GM23248 (cell line): ENCODE results near the gene IL1RAPL1. TPM values are rescaled to one million over a fixed set of nuclear protein-coding genes. Genes with fewer than 3 reads are reported as not detected.

Experiments
- DNase-seq: peaks from one replicate; pipeline ENCODE4 v3.0.0-alpha.2; 2015
- H2AFZ ChIP-seq: fragments of 200-600 bp; sonication (generic); 2 replicates; pipeline ENCODE4 v1.6.1; 2016; ENCODE audit warnings: antibody characterized with exemption
- H3F3A ChIP-seq: fragments of 200-600 bp; sonication (generic); 2 replicates; pipeline ENCODE4 v1.6.1; 2016; ENCODE audit warnings: mild to moderate bottlenecking, antibody characterized with exemption, mixed run types; ENCODE audit not compliant: insufficient read depth
- H3K27ac ChIP-seq: fragments of 200-600 bp; sonication (generic); 2 replicates; pipeline ENCODE4 v1.5.1; 2016; ENCODE audit warnings: mild to moderate bottlenecking
- H3K27me3 ChIP-seq: fragments of 200-600 bp; sonication (generic); replicated peaks from 2 replicates; pipeline ENCODE4 v1.6.1; 2016; ENCODE audit warnings: mild to moderate bottlenecking; ENCODE audit not compliant: insufficient read depth
- H3K36me3 ChIP-seq: fragments of 200-600 bp; sonication (generic); 2 replicates; pipeline ENCODE4 v1.6.1; 2016; ENCODE audit warnings: low read depth, mild to moderate bottlenecking
- H3K4me1 ChIP-seq: fragments of 200-600 bp; sonication (generic); 2 replicates; pipeline ENCODE4 v1.6.1; 2016; ENCODE audit warnings: mild to moderate bottlenecking; ENCODE audit not compliant: insufficient read depth
- H3K4me2 ChIP-seq: fragments of 200-600 bp; sonication (generic); one replicate; pipeline ENCODE4 v1.6.1; 2016; ENCODE audit warnings: mild to moderate bottlenecking; ENCODE audit not compliant: unreplicated experiment
- H3K4me3 ChIP-seq: fragments of 200-600 bp; sonication (generic); 2 replicates; pipeline ENCODE4 v1.5.1; 2016; ENCODE audit warnings: mild to moderate bottlenecking
- H3K79me2 ChIP-seq: fragments of 200-600 bp; sonication (generic); 2 replicates; pipeline ENCODE4 v1.6.1; 2016; ENCODE audit warnings: mild to moderate bottlenecking; ENCODE audit not compliant: insufficient read depth
- H3K9ac ChIP-seq: fragments of 200-600 bp; sonication (generic); 2 replicates; pipeline ENCODE4 v1.6.1; 2016; ENCODE audit warnings: mild to moderate bottlenecking
- H3K9me2 ChIP-seq: fragments of 200-600 bp; sonication (generic); 2 replicates; pipeline ENCODE4 v1.6.1; 2016; ENCODE audit warnings: mixed run types, mild to moderate bottlenecking, moderate library complexity; ENCODE audit not compliant: insufficient read depth
- H3K9me3 ChIP-seq: fragments of 200-600 bp; sonication (generic); one replicate; pipeline ENCODE4 v1.6.1; 2017; ENCODE audit warnings: low read depth
- H4K20me1 ChIP-seq: fragments of 200-600 bp; sonication (generic); 2 replicates; pipeline ENCODE4 v1.6.0; 2016; ENCODE audit not compliant: insufficient read depth
- EZH2 ChIP-seq: fragments of 200-600 bp; sonication (generic); IDR thresholded peaks from 2 replicates; pipeline ENCODE4 v1.6.1; 2018; ENCODE audit warnings: antibody characterized with exemption, mild to moderate bottlenecking; ENCODE audit not compliant: insufficient read depth, poor library complexity, severe bottlenecking
- EZH2phosphoT487 ChIP-seq: fragments of 200-600 bp; sonication (generic); IDR thresholded peaks from 2 replicates; pipeline ENCODE4 v1.6.1; 2018; ENCODE audit warnings: antibody characterized with exemption, moderate library complexity, mild to moderate bottlenecking, low read depth; ENCODE audit not compliant: insufficient read depth
- WGBS, 2 experiments: methylation state at CpG; one replicate each; pipeline ENCODE4 v1.1.6; 2015 to 2017; ENCODE audit warnings: low lambda C conversion rate in 2 of 2, low coverage in 1 of 2; ENCODE audit errors: missing lambda C conversion rate in 2 of 2; 5-methylcytosine and 5-hydroxymethylcytosine counted together
- in situ Hi-C: fragments of 300-500 bp; cut with MboI; formaldehyde crosslinking; loops from 2 replicates; pipeline ENCODE4 v1.15.0; 2020
- polyA plus RNA-seq: library from polyadenylated mRNA; unstranded; fragments of >200 nt; fragmentation: Nextera tagmentation; extraction: Ambion mirVana; gene quantifications from 2 replicates; pipeline ENCODE4 v1.2.1, GENCODE V29; 2016
- total RNA-seq: library from RNA; depleted of rRNA; stranded (reverse); fragments of >200 nt; shearing (Covaris generic); gene quantifications from 2 replicates; pipeline ENCODE4 v1.2.3, GENCODE V29; 2014

The IL1RAPL1 gene
- total and polyA plus RNA-seq, 2 experiments from 2014 or later, result not detected

DNA sequence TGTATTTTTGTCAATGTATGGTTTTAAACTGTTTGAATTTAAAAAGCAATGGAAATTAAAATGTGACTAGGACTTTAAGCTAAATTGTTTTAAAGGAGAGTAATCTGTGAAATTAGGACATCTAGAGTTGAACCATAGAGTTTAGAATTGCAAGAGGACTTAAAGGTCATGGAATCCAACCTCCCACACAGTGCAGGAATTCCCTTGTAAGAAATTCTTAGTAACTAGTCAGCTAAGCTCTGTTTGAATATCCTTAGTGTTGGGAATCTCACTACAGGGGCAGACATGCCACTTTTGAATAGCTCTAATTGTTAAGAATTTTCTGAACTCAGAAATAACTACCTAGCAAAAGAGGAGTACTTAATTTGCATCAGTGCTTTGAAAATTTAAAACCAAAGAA lies 292.9 kb downstream of the IL1RAPL1 start:
- Histone ChIP-seq H3F3A (no peaks in the 10 kb centered on the region), H3K27me3 (no peaks in the 10 kb centered on the region), H3K9me2 (no peaks in the 10 kb centered on the region), H3K4me3 (no peak overlapping the region), H3K9me3 (no peaks in the 10 kb centered on the region), H3K4me1 (no peaks in the 10 kb centered on the region), H2AFZ (no peak overlapping the region), H3K79me2 (no peaks in the 10 kb centered on the region), H4K20me1 (no peaks in the 10 kb centered on the region), H3K27ac (no peak overlapping the region), H3K4me2 (no peak overlapping the region), H3K9ac (no peak overlapping the region), H3K36me3 (no peaks in the 10 kb centered on the region)
- TF ChIP-seq EZH2, result no peak
- no peak for TF ChIP-seq EZH2phosphoT487
- no peak for DNase-seq
- in situ Hi-C loops, result no loop called here

GRCh38 chrX:28884823-28885222 lies 297.6 kb downstream of the IL1RAPL1 start:
- TF ChIP-seq EZH2 (no peak), EZH2phosphoT487 (no peak)
- DNase-seq, result no peak
- no peaks in the 10 kb centered on the region for H3K9me3 ChIP-seq
- no peak overlapping the region for H3K9ac ChIP-seq
- H3K27me3 ChIP-seq, result no peaks in the 10 kb centered on the region
- no peak overlapping the region for H3K27ac ChIP-seq
- H3K9me2 ChIP-seq, result no peaks in the 10 kb centered on the region
- H3K79me2 ChIP-seq, result no peaks in the 10 kb centered on the region
- H3K4me3 ChIP-seq, result no peak overlapping the region
- H3K36me3 ChIP-seq, result no peaks in the 10 kb centered on the region
- H4K20me1 ChIP-seq, result no peaks in the 10 kb centered on the region
- no peaks in the 10 kb centered on the region for H3K4me1 ChIP-seq
- 35 to 45% methylated on average over 1 of the region's 1 CpG for WGBS, 2 experiments
- H3F3A ChIP-seq, result no peaks in the 10 kb centered on the region
- no peak overlapping the region for H2AFZ ChIP-seq
- in situ Hi-C loops, result no loop called here
- no peak overlapping the region for H3K4me2 ChIP-seq

- H3K9ac ChIP-seq, result no peak overlapping the region
- TF ChIP-seq EZH2, result no peak
- H3K4me3 ChIP-seq, result no peak overlapping the region
- in situ Hi-C loops, result no loop called here
- no peaks in the 10 kb centered on the region for H3K9me2 ChIP-seq
- no peak overlapping the region for H3K4me2 ChIP-seq
- no peak overlapping the region for H3K27ac ChIP-seq
- no peaks in the 10 kb centered on the region for H3K27me3 ChIP-seq
- no peaks in the 10 kb centered on the region for H3K4me1 ChIP-seq
- no peaks in the 10 kb centered on the region for H3F3A ChIP-seq
- H3K9me3 ChIP-seq, result no peaks in the 10 kb centered on the region
- DNase-seq, result no peak
- no peak overlapping the region for H2AFZ ChIP-seq
- H4K20me1 ChIP-seq, result no peaks in the 10 kb centered on the region
- H3K36me3 ChIP-seq, result no peaks in the 10 kb centered on the region
- 0 to 5% methylated on average over 1 of the region's 1 CpG for WGBS, 2 experiments
- no peaks in the 10 kb centered on the region for H3K79me2 ChIP-seq
These were observed 301.2 kb downstream of the IL1RAPL1 start for GRCh38 chrX:28888416-28888815.

GRCh38 chrX:28889591-28890090 lies 302.4 kb downstream of the IL1RAPL1 start:
- Histone ChIP-seq H3K79me2 (no peaks in the 10 kb centered on the region), H3K36me3 (no peaks in the 10 kb centered on the region), H3K27ac (no peak overlapping the region), H3K4me3 (no peak overlapping the region), H3K27me3 (no peaks in the 10 kb centered on the region), H2AFZ (no peak overlapping the region), H3K4me2 (no peak overlapping the region), H3K4me1 (no peaks in the 10 kb centered on the region), H3K9ac (no peak overlapping the region), H3K9me3 (no peaks in the 10 kb centered on the region), H3F3A (no peaks in the 10 kb centered on the region), H4K20me1 (no peaks in the 10 kb centered on the region), H3K9me2 (no peaks in the 10 kb centered on the region)
- 28 to 32% methylated on average over 8 of the region's 8 CpGs for WGBS, 2 experiments
- TF ChIP-seq EZH2phosphoT487 (no peak), EZH2 (no peak)
- no peak for DNase-seq
- in situ Hi-C loops, result no loop called here

GRCh38 chrX:28901637-28902036 lies 314.4 kb downstream of the IL1RAPL1 start:
- H3K9me2 ChIP-seq, result no peaks in the 10 kb centered on the region
- H3F3A ChIP-seq, result no peaks in the 10 kb centered on the region
- 22 to 38% methylated on average over 3 of the region's 3 CpGs for WGBS, 2 experiments
- DNase-seq, result no peak
- H4K20me1 ChIP-seq, result no peaks in the 10 kb centered on the region
- H2AFZ ChIP-seq, result no peak overlapping the region
- H3K79me2 ChIP-seq, result no peaks in the 10 kb centered on the region
- no peaks in the 10 kb centered on the region for H3K36me3 ChIP-seq
- TF ChIP-seq EZH2 (no peak), EZH2phosphoT487 (no peak)
- no peaks in the 10 kb centered on the region for H3K4me1 ChIP-seq
- H3K4me2 ChIP-seq, result no peak overlapping the region
- H3K27ac ChIP-seq, result no peak overlapping the region
- no peaks in the 10 kb centered on the region for H3K9me3 ChIP-seq
- in situ Hi-C loops, result no loop called here
- H3K27me3 ChIP-seq, result no peaks in the 10 kb centered on the region
- no peak overlapping the region for H3K9ac ChIP-seq
- no peak overlapping the region for H3K4me3 ChIP-seq
